Keratinocyte (primary cell): ENCODE measurements around the gene BBS10. TPM values are rescaled to one million over a fixed set of nuclear protein-coding genes. Genes with fewer than 3 reads are reported as not detected.

Experiments used
- DNase-seq: peaks from one replicate; pipeline ENCODE4 v3.0.0-alpha.2; 2011; ENCODE audit warnings: low read depth, missing footprints, low spot score
- FAIRE-seq: peaks from 2 replicates; lab custom pipeline; 2011; peaks lifted over from hg19 to GRCh38; lab: Jason Lieb, UNC
- H2AFZ ChIP-seq: 2 replicates; pipeline ENCODE4 v1.6.0; 2012; ENCODE audit warnings: low read length, control low read depth, inconsistent platforms; ENCODE audit not compliant: control insufficient read depth
- H3K27ac ChIP-seq: 2 replicates; pipeline ENCODE4 v1.5.1; 2011; ENCODE audit warnings: low read length; ENCODE audit not compliant: control insufficient read depth, insufficient read depth
- H3K27me3 ChIP-seq: 3 replicates; pipeline ENCODE4 v1.6.0; 2011; ENCODE audit warnings: low read length; ENCODE audit not compliant: control insufficient read depth, insufficient read depth; ENCODE audit errors: extremely low read depth
- H3K36me3 ChIP-seq, 2 experiments: 2 replicates in 1 of 2; 3 replicates in 1 of 2; pipeline ENCODE4 v1.5.1; 2011; ENCODE audit warnings: low read length in 2 of 2, mild to moderate bottlenecking in 1 of 2; ENCODE audit not compliant: control insufficient read depth in 2 of 2, insufficient read depth in 2 of 2; ENCODE audit errors: extremely low read depth in 1 of 2
- H3K4me1 ChIP-seq: 3 replicates; pipeline ENCODE4 v1.5.1; 2011; ENCODE audit warnings: low read length; ENCODE audit not compliant: control insufficient read depth, insufficient read depth; ENCODE audit errors: extremely low read depth
- H3K4me2 ChIP-seq: 3 replicates; pipeline ENCODE4 v1.6.0; 2011; ENCODE audit warnings: low read depth, low read length; ENCODE audit not compliant: control insufficient read depth, insufficient read depth; ENCODE audit errors: extremely low read depth
- H3K4me3 ChIP-seq, 3 experiments: fragments of 200-600 bp in 1 of 3; sonication (generic) in 1 of 3; 2 replicates in 2 of 3; 3 replicates in 1 of 3; pipeline ENCODE4 v1.5.1; 2011 to 2016; ENCODE audit warnings: low read length in 3 of 3, mild to moderate bottlenecking in 3 of 3, control low read depth in 2 of 3, inconsistent platforms in 1 of 3, low read depth in 1 of 3, mixed read lengths in 1 of 3, mixed run types in 1 of 3, moderate library complexity in 1 of 3; ENCODE audit not compliant: control insufficient read depth in 2 of 3, insufficient read depth in 2 of 3; ENCODE audit errors: extremely low read depth in 1 of 3
- H3K79me2 ChIP-seq: 2 replicates; pipeline ENCODE4 v1.6.0; 2012; ENCODE audit warnings: low read length; ENCODE audit not compliant: control insufficient read depth, insufficient read depth
- H3K9ac ChIP-seq: 3 replicates; pipeline ENCODE4 v1.6.0; 2011; ENCODE audit warnings: low read length; ENCODE audit not compliant: control insufficient read depth, insufficient read depth; ENCODE audit errors: extremely low read depth
- H3K9me1 ChIP-seq: 3 replicates; pipeline ENCODE4 v1.6.0; 2011; ENCODE audit warnings: low read length; ENCODE audit not compliant: control insufficient read depth, insufficient read depth; ENCODE audit errors: extremely low read depth
- H3K9me3 ChIP-seq: 2 replicates; pipeline ENCODE4 v1.5.1; 2012; ENCODE audit warnings: low read depth, low read length; ENCODE audit not compliant: control insufficient read depth
- H4K20me1 ChIP-seq: 3 replicates; pipeline ENCODE4 v1.6.0; 2011; ENCODE audit warnings: low read length; ENCODE audit not compliant: control insufficient read depth, insufficient read depth; ENCODE audit errors: extremely low read depth
- CTCF ChIP-seq, 3 experiments: IDR thresholded peaks in 1 of 3; conservative IDR thresholded peaks in 1 of 3; optimal IDR thresholded peaks in 1 of 3; 2 replicates in 2 of 3; 3 replicates in 1 of 3; pipeline versions ENCODE3 to v1.5.1; 2011; ENCODE audit warnings: low read length in 3 of 3, mild to moderate bottlenecking in 3 of 3, moderate library complexity in 2 of 3, control low read depth in 1 of 3, inconsistent platforms in 1 of 3; ENCODE audit not compliant: insufficient read depth in 2 of 3; ENCODE audit errors: extremely low read depth in 1 of 3
- EZH2 ChIP-seq: IDR thresholded peaks from one replicate; pipeline ENCODE4 v1.6.1; 2012; ENCODE audit warnings: inconsistent platforms, mild to moderate bottlenecking, low read length, moderate library complexity
- dilution Hi-C: fragments of 300-500 bp; cut with MboI; formaldehyde crosslinking; loops from one replicate; pipeline ENCODE4 v1.7.0; 2020; ENCODE audit warnings: low sequenced_read_pairs; ENCODE audit not compliant: extremely low pct_ligation_motif_present
- polyA plus RNA-seq, 5 experiments: library from polyadenylated mRNA; depleted of rRNA in 3 of 5; stranded (reverse) in 3 of 5; stranded (forward) in 1 of 5; unstranded in 1 of 5; fragments of >200 nt; gene quantifications; 1 replicate in 1 of 5; 2 replicates in 3 of 5; 3 replicates in 1 of 5; pipeline versions ENCODE4 v1.2.1 to v1.2.3, GENCODE V29; 2011 to 2012; ENCODE audit warnings: missing spikeins in 2 of 5, low read depth in 1 of 5, low replicate concordance in 1 of 5

BBS10 gene
- polyA plus RNA-seq, 1 donor (not counting 4 experiments of a cell fraction or from before 2014, with no cell fraction given), result 11.5 TPM

GRCh38 chr12:76360316-76360715 is 12.1 kb upstream of the BBS10 start:
- no peak overlapping the region for H3K4me2 ChIP-seq
- H3K9ac ChIP-seq, result no peak overlapping the region
- no peak overlapping the region for H3K4me3 ChIP-seq
- H3K79me2 ChIP-seq, result no peaks in the 10 kb centered on the region
- FAIRE-seq, result no peak
- H3K27me3 ChIP-seq, result no peaks in the 10 kb centered on the region
- no peaks in the 10 kb centered on the region for H3K4me1 ChIP-seq
- H2AFZ ChIP-seq, result no peak overlapping the region
- H3K36me3 ChIP-seq, result peaks cover 0 to 2% of the 10 kb centered on the region in 2 experiments
- no peak for DNase-seq
- no peaks in the 10 kb centered on the region for H3K9me1 ChIP-seq
- H3K9me3 ChIP-seq, result no peaks in the 10 kb centered on the region
- dilution Hi-C loops, result no loop called here
- no peak overlapping the region for H3K27ac ChIP-seq
- H4K20me1 ChIP-seq, result no peaks in the 10 kb centered on the region
- TF ChIP-seq CTCF (optimal IDR thresholded peaks at IDR 0.05 in 1 of 3, IDR thresholded peaks at IDR 0.05 in 1 of 3, conservative IDR thresholded peaks at IDR 0.05 in 1 of 3; ENCODE audit: extremely low read depth in 1 of 3, insufficient read depth in 2 of 3, low read length in 3 of 3) (no peak), EZH2 (no peak)

GRCh38 chr12:76356071-76356470 is 7.9 kb upstream of the BBS10 start:
- dilution Hi-C loops, result no loop called here
- TF ChIP-seq EZH2, result no peak
- no peak for TF ChIP-seq CTCF (optimal IDR thresholded peaks at IDR 0.05 in 1 of 3, IDR thresholded peaks at IDR 0.05 in 1 of 3, conservative IDR thresholded peaks at IDR 0.05 in 1 of 3; ENCODE audit: extremely low read depth in 1 of 3, insufficient read depth in 2 of 3, low read length in 3 of 3)
- H3K36me3 ChIP-seq, result no peaks in the 10 kb centered on the region

More at GRCh38 chr12:76356071-76356470, 7.9 kb upstream of the BBS10 start:
- H3K4me3 ChIP-seq, result no peak overlapping the region
- H3K4me2 ChIP-seq, result no peak overlapping the region
- H3K9ac ChIP-seq, result no peak overlapping the region
- no peaks in the 10 kb centered on the region for H4K20me1 ChIP-seq
- FAIRE-seq, result no peak
- no peaks in the 10 kb centered on the region for H3K9me1 ChIP-seq
- H3K4me1 ChIP-seq, result no peaks in the 10 kb centered on the region
- H3K79me2 ChIP-seq, result no peaks in the 10 kb centered on the region
- DNase-seq, result no peak
- H3K27ac ChIP-seq, result no peak overlapping the region
- no peak overlapping the region for H2AFZ ChIP-seq
- no peaks in the 10 kb centered on the region for H3K27me3 ChIP-seq
- no peaks in the 10 kb centered on the region for H3K9me3 ChIP-seq
